Measurements from ENCODE around the gene NHLRC2.
"Not testable (repeated sequence)": the region's sequence is repeated elsewhere in the genome, so short reads cannot be mapped to it uniquely, and the experiment has no call there.

- TF ChIP-seq, protein P1, sequence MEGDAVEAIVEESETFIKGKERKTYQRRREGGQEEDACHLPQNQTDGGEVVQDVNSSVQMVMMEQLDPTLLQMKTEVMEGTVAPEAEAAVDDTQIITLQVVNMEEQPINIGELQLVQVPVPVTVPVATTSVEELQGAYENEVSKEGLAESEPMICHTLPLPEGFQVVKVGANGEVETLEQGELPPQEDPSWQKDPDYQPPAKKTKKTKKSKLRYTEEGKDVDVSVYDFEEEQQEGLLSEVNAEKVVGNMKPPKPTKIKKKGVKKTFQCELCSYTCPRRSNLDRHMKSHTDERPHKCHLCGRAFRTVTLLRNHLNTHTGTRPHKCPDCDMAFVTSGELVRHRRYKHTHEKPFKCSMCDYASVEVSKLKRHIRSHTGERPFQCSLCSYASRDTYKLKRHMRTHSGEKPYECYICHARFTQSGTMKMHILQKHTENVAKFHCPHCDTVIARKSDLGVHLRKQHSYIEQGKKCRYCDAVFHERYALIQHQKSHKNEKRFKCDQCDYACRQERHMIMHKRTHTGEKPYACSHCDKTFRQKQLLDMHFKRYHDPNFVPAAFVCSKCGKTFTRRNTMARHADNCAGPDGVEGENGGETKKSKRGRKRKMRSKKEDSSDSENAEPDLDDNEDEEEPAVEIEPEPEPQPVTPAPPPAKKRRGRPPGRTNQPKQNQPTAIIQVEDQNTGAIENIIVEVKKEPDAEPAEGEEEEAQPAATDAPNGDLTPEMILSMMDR (IDR thresholded peaks at IDR 0.05; ENCODE audit: low read length) = not testable (repeated sequence)
- not testable (repeated sequence) for TF ChIP-seq EZH2 (IDR thresholded peaks at IDR 0.05; ENCODE audit: borderline replicate concordance, low read length)
Measured at GRCh38 chr10:113828567-113828966, 25.9 kb upstream of the NHLRC2 start.
